WTC11 (cell line): ENCODE results near the gene MRLN. TPM values are rescaled to one million over a fixed set of nuclear protein-coding genes. Genes with fewer than 3 reads are reported as not detected.
"Not testable (repeated sequence)": the region's sequence is repeated elsewhere in the genome, so short reads cannot be mapped to it uniquely, and the experiment has no call there.

Source experiments
- ATAC-seq: fragments of 200-7000 bp; cut with Tn5 transposase; 2 replicates; pipeline ENCODE4 v1.10.0; 2021; ENCODE audit warnings: mild to moderate bottlenecking, moderate library complexity
- CTCF ChIA-PET: fragments of 300-600 bp; sonication (Branson Sonifier 250); formaldehyde crosslinking; loops from one replicate; lab custom pipeline; 2021; ENCODE audit warnings: antibody characterized with exemption; lab: Charles Lee
- POLR2A ChIA-PET: fragments of 350-600 bp; sonication (Branson Sonifier 250); formaldehyde crosslinking; loops from one replicate; lab custom pipeline; 2021; ENCODE audit warnings: antibody characterized with exemption; lab: Charles Lee
- DNase-seq: peaks from one replicate; pipeline ENCODE4 v3.0.0; 2021; ENCODE audit warnings: low spot score
- H3K27ac Mint-ChIP-seq: 2 replicates; pipeline ENCODE4 v1.8.0; 2021; ENCODE audit warnings: mixed read lengths
- H3K27me3 Mint-ChIP-seq: 2 replicates; pipeline ENCODE4 v1.8.0; 2021; ENCODE audit warnings: low read depth, mild to moderate bottlenecking, moderate library complexity, mixed read lengths
- H3K36me3 Mint-ChIP-seq: 2 replicates; pipeline ENCODE4 v1.8.0; 2021; ENCODE audit warnings: mixed read lengths
- H3K4me1 Mint-ChIP-seq: 2 replicates; pipeline ENCODE4 v1.8.0; 2022; ENCODE audit warnings: mixed read lengths
- H3K4me3 Mint-ChIP-seq: 2 replicates; pipeline ENCODE4 v1.8.0; 2021; ENCODE audit warnings: mild to moderate bottlenecking, moderate library complexity, mixed read lengths
- H3K9me3 Mint-ChIP-seq: 2 replicates; pipeline ENCODE4 v1.8.0; 2021; ENCODE audit warnings: mixed read lengths
- ATF2 ChIP-seq: sonication (generic); formaldehyde crosslinking; IDR thresholded peaks from 2 replicates; pipeline ENCODE4 v1.8.1; 2022; ENCODE audit warnings: low read depth, missing genetic modification reagents, borderline replicate concordance
- CBFB ChIP-seq: sonication (generic); formaldehyde crosslinking; IDR thresholded peaks from 2 replicates; pipeline ENCODE4 v1.8.1; 2022; ENCODE audit warnings: mild to moderate bottlenecking, low read depth, missing genetic modification reagents
- CREB1 ChIP-seq: sonication (generic); formaldehyde crosslinking; IDR thresholded peaks from 2 replicates; pipeline ENCODE4 v1.8.0; 2023; ENCODE audit warnings: mild to moderate bottlenecking, missing genetic modification reagents
- ESRRA ChIP-seq: sonication (generic); formaldehyde crosslinking; IDR thresholded peaks from 2 replicates; pipeline ENCODE4 v1.8.1; 2022; ENCODE audit warnings: mild to moderate bottlenecking, missing genetic modification reagents, borderline replicate concordance
- GTF2I ChIP-seq: fragments of 250-450 bp; sonication (Bioruptor Pico); conservative IDR thresholded peaks from 2 replicates; pipeline ENCODE4 v1.4.0; 2021; ENCODE audit warnings: mild to moderate bottlenecking
- HMGA2 ChIP-seq: fragments of 250-450 bp; sonication (Bioruptor Pico); IDR thresholded peaks from 2 replicates; pipeline ENCODE4 v1.4.0; 2021; ENCODE audit warnings: mild to moderate bottlenecking, moderate library complexity
- JUN ChIP-seq: sonication (generic); formaldehyde crosslinking; IDR thresholded peaks from 2 replicates; pipeline ENCODE4 v1.8.0; 2023; ENCODE audit warnings: mild to moderate bottlenecking, missing genetic modification reagents
- NR3C1 ChIP-seq: sonication (generic); formaldehyde crosslinking; conservative IDR thresholded peaks from 2 replicates; pipeline ENCODE4 v1.8.1; 2023; ENCODE audit warnings: low read depth, mild to moderate bottlenecking, missing genetic modification reagents
- PRRX2 ChIP-seq: fragments of 250-450 bp; sonication (Bioruptor Pico); IDR thresholded peaks from 2 replicates; pipeline ENCODE4 v1.8.0; 2021; ENCODE audit warnings: mild to moderate bottlenecking
- SP1 ChIP-seq: sonication (generic); formaldehyde crosslinking; conservative IDR thresholded peaks from 2 replicates; pipeline ENCODE4 v1.8.1; 2022; ENCODE audit warnings: missing genetic modification reagents
- TCF7 ChIP-seq: sonication (generic); formaldehyde crosslinking; IDR thresholded peaks from 2 replicates; pipeline ENCODE4 v1.8.0; 2022; ENCODE audit warnings: mild to moderate bottlenecking, low read depth, missing genetic modification reagents, moderate library complexity
- TEAD1 ChIP-seq: sonication (generic); formaldehyde crosslinking; IDR thresholded peaks from 2 replicates; pipeline ENCODE4 v1.8.0; 2022; ENCODE audit warnings: mild to moderate bottlenecking, missing genetic modification reagents
- ZBTB21 ChIP-seq: sonication (generic); formaldehyde crosslinking; IDR thresholded peaks from 2 replicates; pipeline ENCODE4 v1.8.1; 2023; ENCODE audit warnings: mild to moderate bottlenecking, missing genetic modification reagents, borderline replicate concordance
- ZNF138 ChIP-seq: sonication (generic); formaldehyde crosslinking; conservative IDR thresholded peaks from 2 replicates; pipeline ENCODE4 v1.8.1; 2022; ENCODE audit warnings: mild to moderate bottlenecking, moderate library complexity, missing genetic modification reagents
- ZNF219 ChIP-seq: sonication (generic); formaldehyde crosslinking; IDR thresholded peaks from 2 replicates; pipeline ENCODE4 v1.8.0; 2023; ENCODE audit warnings: missing genetic modification reagents, mild to moderate bottlenecking, borderline replicate concordance
- ZNF423 ChIP-seq: fragments of 250-450 bp; sonication (Bioruptor Pico); IDR thresholded peaks from 2 replicates; pipeline ENCODE4 v2.1.2; 2022; ENCODE audit warnings: mild to moderate bottlenecking, moderate library complexity
- ZSCAN18 ChIP-seq: fragments of 250-450 bp; sonication (Bioruptor Pico); IDR thresholded peaks from 2 replicates; pipeline ENCODE4 v2.1.2; 2022; ENCODE audit warnings: mild to moderate bottlenecking, moderate library complexity
- total RNA-seq: library from RNA; stranded (reverse); gene quantifications from 3 replicates; pipeline ENCODE4 v1.2.3, GENCODE V29; 2021
- TF ChIP-seq, protein P1 (sequence below): sonication (generic); formaldehyde crosslinking; IDR thresholded peaks from 2 replicates; pipeline ENCODE4 v1.8.0; 2023; ENCODE audit warnings: missing genetic modification reagents
- TF ChIP-seq, protein P2 (sequence below): sonication (generic); formaldehyde crosslinking; IDR thresholded peaks from 2 replicates; pipeline ENCODE4 v1.8.0; 2022; ENCODE audit warnings: mild to moderate bottlenecking, missing genetic modification reagents
- TF ChIP-seq, protein P3 (sequence below): fragments of 250-450 bp; sonication (Bioruptor Pico); IDR thresholded peaks from 2 replicates; pipeline ENCODE4 v1.9.0; 2021; ENCODE audit warnings: mild to moderate bottlenecking
- TF ChIP-seq, protein P4 (sequence below): sonication (generic); formaldehyde crosslinking; conservative IDR thresholded peaks from 2 replicates; pipeline ENCODE4 v1.8.1; 2022; ENCODE audit warnings: mild to moderate bottlenecking, missing genetic modification reagents
- TF ChIP-seq, protein P5 (sequence below): fragments of 250-450 bp; sonication (Bioruptor Pico); IDR thresholded peaks from 2 replicates; pipeline ENCODE4 v1.8.0; 2021; ENCODE audit warnings: mild to moderate bottlenecking

MRLN gene
- total RNA-seq, 1 experiment from 2014 or later = not detected

GRCh38 chr10:59787032-59787431 lies 33.8 kb upstream of the MRLN start:
- H3K4me3 Mint-ChIP-seq, H3K9me3 Mint-ChIP-seq, H3K27ac Mint-ChIP-seq, H3K4me1 Mint-ChIP-seq, H3K27me3 Mint-ChIP-seq, DNase-seq, ATAC-seq, POLR2A ChIA-PET: not testable (repeated sequence)
- CTCF ChIA-PET = interaction anchor here (0.6 to 1.5 kb wide), 4 partner anchors 44 to 161 kb away, joined by 3 to 6 read pairs (median 4); no protein-coding TSS in a partner anchor
- H3K36me3 Mint-ChIP-seq = peaks cover 22% of the 10 kb centered on the region

DNA sequence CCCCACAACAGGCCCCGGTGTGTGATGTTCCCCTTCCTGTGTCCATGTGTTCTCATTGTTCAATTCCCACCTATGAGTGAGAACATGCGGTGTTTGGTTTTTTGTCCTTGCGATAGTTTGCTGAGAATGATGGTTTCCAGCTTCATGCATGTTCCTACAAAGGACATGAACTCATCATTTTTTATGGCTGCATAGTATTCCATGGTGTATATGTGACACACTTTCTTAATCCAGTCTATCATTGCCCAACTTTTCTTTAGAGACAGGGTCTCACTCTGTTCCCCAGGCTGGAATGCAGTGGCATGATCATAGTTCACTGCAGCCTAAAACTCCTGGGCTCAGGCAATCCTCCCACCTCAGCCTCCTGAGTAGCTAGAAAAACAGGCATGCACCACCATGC lies 32.2 kb upstream of the MRLN start:
- CTCF ChIA-PET, DNase-seq, POLR2A ChIA-PET, H3K4me3 Mint-ChIP-seq, H3K27ac Mint-ChIP-seq, H3K4me1 Mint-ChIP-seq, ATAC-seq, H3K27me3 Mint-ChIP-seq, H3K9me3 Mint-ChIP-seq: not testable (repeated sequence)
- H3K36me3 Mint-ChIP-seq = peaks cover 13% of the 10 kb centered on the region; the same call in 1 of the 2 replicates

DNA sequence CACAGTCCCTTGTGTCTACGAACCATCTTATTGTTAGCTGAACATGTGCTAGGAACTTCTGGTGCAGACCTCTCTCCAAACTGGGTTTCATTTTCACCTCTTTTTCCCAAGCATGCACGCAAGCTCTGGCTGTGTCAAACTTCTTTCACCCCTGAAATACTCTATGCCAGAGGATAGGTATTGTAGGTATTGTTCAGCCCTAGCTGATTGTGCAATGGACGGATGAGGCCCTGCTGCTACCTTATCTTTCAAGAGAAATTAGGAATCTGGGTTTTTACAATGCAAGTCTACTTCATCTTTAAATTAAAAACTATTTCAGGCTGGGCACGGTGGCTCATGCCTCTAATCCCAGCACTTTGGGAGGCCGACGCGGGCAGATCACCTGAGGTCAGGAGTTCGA lies 28.3 kb upstream of the MRLN start:
- H3K9me3 Mint-ChIP-seq = peaks cover 20% of the 10 kb centered on the region
- CTCF ChIA-PET = interaction anchor here (0.6 to 1.3 kb wide), 4 partner anchors 49 to 430 kb away, joined by 3 to 4 read pairs (median 4); partner anchors contain the start of gene SLC16A9
- H3K36me3 Mint-ChIP-seq = peaks cover 24% of the 10 kb centered on the region
- TF ChIP-seq TCF7 (CRISPR knock-in tag) (no peak), ZSCAN18 (CRISPR knock-in tag) (no peak), HMGA2 (no peak), GTF2I (no peak), TEAD1 (no peak), SP1 (no peak), ZNF219 (CRISPR knock-in tag) (no peak)
- TF ChIP-seq, protein P1, sequence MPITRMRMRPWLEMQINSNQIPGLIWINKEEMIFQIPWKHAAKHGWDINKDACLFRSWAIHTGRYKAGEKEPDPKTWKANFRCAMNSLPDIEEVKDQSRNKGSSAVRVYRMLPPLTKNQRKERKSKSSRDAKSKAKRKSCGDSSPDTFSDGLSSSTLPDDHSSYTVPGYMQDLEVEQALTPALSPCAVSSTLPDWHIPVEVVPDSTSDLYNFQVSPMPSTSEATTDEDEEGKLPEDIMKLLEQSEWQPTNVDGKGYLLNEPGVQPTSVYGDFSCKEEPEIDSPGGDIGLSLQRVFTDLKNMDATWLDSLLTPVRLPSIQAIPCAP (CRISPR knock-in tag) = no peak
- TF ChIP-seq, protein P2, sequence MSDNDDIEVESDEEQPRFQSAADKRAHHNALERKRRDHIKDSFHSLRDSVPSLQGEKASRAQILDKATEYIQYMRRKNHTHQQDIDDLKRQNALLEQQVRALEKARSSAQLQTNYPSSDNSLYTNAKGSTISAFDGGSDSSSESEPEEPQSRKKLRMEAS (CRISPR knock-in tag) = no peak
- TF ChIP-seq, protein P3, sequence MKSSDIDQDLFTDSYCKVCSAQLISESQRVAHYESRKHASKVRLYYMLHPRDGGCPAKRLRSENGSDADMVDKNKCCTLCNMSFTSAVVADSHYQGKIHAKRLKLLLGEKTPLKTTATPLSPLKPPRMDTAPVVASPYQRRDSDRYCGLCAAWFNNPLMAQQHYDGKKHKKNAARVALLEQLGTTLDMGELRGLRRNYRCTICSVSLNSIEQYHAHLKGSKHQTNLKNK (CRISPR knock-in tag) = no peak
- DNase-seq = no peak
- no peaks in the 10 kb centered on the region for H3K4me1 Mint-ChIP-seq
- H3K4me3 Mint-ChIP-seq = no peak overlapping the region
- POLR2A ChIA-PET = interaction anchor here (0.7 kb wide), 2 partner anchors 295 to 351 kb away, joined by 4 to 6 read pairs; no protein-coding TSS in a partner anchor
- no peak overlapping the region for H3K27ac Mint-ChIP-seq
- no peaks in the 10 kb centered on the region for H3K27me3 Mint-ChIP-seq
- ATAC-seq = no peak

DNA sequence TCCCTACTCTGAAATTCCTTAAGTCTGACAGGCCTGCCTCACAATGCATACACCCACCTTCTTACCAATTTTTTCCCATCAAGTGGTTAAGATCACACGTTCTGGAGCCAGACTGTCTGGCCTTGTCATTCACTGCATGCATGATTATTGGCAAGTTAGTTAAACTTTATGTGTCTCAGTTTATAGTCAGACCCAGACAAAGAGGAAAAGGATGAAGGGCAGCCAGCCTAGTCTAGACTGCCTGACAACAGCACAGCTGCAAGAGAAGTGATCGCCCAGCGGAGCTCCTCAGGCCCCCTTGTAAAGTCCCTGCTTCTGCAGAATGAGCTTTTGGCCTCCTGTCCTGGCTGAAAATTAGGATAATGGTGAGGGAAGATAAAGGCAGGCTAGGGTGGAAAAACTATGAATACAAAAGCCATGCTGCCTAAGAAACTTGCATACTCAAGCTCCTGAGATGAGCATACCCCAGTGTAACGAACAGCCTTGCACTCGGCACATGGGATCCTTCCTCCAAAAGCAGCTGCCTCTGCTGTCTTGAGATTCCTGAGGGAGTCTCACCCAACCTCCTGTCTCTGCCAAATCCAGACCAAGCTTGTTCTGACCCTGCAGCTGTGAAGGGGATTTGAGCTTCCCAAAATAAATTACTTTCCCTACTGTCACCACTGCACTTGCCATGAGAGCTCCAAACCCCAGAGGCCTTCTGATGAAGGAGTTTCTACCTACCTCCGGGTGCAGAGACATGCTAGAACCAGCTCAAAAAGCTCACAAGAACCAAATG lies 26.7 kb upstream of the MRLN start:
- H3K4me3 Mint-ChIP-seq = no peak overlapping the region
- H3K36me3 Mint-ChIP-seq = peaks cover 29% of the 10 kb centered on the region
- no peak overlapping the region for H3K27ac Mint-ChIP-seq
- DNase-seq (no peak), ATAC-seq (no peak)
- no peaks in the 10 kb centered on the region for H3K4me1 Mint-ChIP-seq
- H3K27me3 Mint-ChIP-seq = no peaks in the 10 kb centered on the region
- ChIA-PET CTCF (interaction anchor here (0.9 to 1.3 kb wide), 2 partner anchors 51 to 71 kb away, joined by 3 read pairs; partner anchors contain the start of gene SLC16A9), POLR2A (no interaction called here)
- peaks cover 36% of the 10 kb centered on the region for H3K9me3 Mint-ChIP-seq
- no peak for TF ChIP-seq CBFB
- TF ChIP-seq, protein P4, sequence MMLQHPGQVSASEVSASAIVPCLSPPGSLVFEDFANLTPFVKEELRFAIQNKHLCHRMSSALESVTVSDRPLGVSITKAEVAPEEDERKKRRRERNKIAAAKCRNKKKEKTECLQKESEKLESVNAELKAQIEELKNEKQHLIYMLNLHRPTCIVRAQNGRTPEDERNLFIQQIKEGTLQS = no peak
- no peak for TF ChIP-seq PRRX2 (CRISPR knock-in tag)
- no peak for TF ChIP-seq JUN (CRISPR knock-in tag)
- TF ChIP-seq NR3C1 (CRISPR knock-in tag) = no peak
- TF ChIP-seq ESRRA (CRISPR knock-in tag) = no peak
- TF ChIP-seq, protein P5, sequence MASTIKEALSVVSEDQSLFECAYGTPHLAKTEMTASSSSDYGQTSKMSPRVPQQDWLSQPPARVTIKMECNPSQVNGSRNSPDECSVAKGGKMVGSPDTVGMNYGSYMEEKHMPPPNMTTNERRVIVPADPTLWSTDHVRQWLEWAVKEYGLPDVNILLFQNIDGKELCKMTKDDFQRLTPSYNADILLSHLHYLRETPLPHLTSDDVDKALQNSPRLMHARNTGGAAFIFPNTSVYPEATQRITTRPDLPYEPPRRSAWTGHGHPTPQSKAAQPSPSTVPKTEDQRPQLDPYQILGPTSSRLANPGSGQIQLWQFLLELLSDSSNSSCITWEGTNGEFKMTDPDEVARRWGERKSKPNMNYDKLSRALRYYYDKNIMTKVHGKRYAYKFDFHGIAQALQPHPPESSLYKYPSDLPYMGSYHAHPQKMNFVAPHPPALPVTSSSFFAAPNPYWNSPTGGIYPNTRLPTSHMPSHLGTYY (CRISPR knock-in tag) = no peak
- TF ChIP-seq, protein P2 (CRISPR knock-in tag) = no peak
- TF ChIP-seq ZBTB21 = no peak
- TF ChIP-seq ZNF138 (CRISPR knock-in tag) = no peak
- no peak for TF ChIP-seq CREB1 (CRISPR knock-in tag)
- TF ChIP-seq ATF2 (CRISPR knock-in tag) = no peak
- TF ChIP-seq ZNF423 = no peak
